ENCODE data around the gene LYPD8.
"Not testable (repeated sequence)": the region's sequence is repeated elsewhere in the genome, so short reads cannot be mapped to it uniquely, and the experiment has no call there.

The LYPD8 gene

GRCh38 chr1:248755517-248755916, at the start of gene LYPD8:
Gene LYPD8 (minus strand): TSS chr1:248755759. CDS start chr1:248751081, 4,678 bp downstream.
- no peak for DNase-seq

GRCh38 chr1:248804771-248805681, 49.5 kb upstream of the LYPD8 start:
- no peak for DNase-seq

GRCh38 chr1:248803501-248803900, 47.9 kb upstream of the LYPD8 start:
- not testable (repeated sequence) for DNase-seq

GRCh38 chr1:248802454-248802853, 46.9 kb upstream of the LYPD8 start:
- DNase-seq: no peak

- no peak for DNase-seq
Observed at GRCh38 chr1:248800459-248800858, 44.9 kb upstream of the LYPD8 start.

- no peak for DNase-seq
Observed at GRCh38 chr1:248798791-248799190, 43.2 kb upstream of the LYPD8 start.

GRCh38 chr1:248794663-248795062, 39.1 kb upstream of the LYPD8 start:
- DNase-seq: not testable (repeated sequence)

GRCh38 chr1:248793592-248793991, 38.0 kb upstream of the LYPD8 start:
- DNase-seq: no peak

GRCh38 chr1:248792342-248792741, 36.8 kb upstream of the LYPD8 start:
- no peak for DNase-seq

GRCh38 chr1:248791010-248791409, 35.5 kb upstream of the LYPD8 start:
- DNase-seq: no peak

GRCh38 chr1:248790456-248790855, 34.9 kb upstream of the LYPD8 start:
- no peak for DNase-seq

GRCh38 chr1:248789337-248789736, 33.8 kb upstream of the LYPD8 start:
- not testable (repeated sequence) for DNase-seq

GRCh38 chr1:248788327-248788726, 32.8 kb upstream of the LYPD8 start:
- no peak for DNase-seq

GRCh38 chr1:248787430-248787829, 31.9 kb upstream of the LYPD8 start:
- no peak for DNase-seq

GRCh38 chr1:248786156-248786555, 30.6 kb upstream of the LYPD8 start:
- DNase-seq: no peak

- DNase-seq: no peak
Observed at GRCh38 chr1:248783367-248783766, 27.8 kb upstream of the LYPD8 start.

- no peak for DNase-seq
Observed at GRCh38 chr1:248782416-248783141, 27.0 kb upstream of the LYPD8 start.

GRCh38 chr1:248779350-248779749, 23.8 kb upstream of the LYPD8 start:
- no peak for DNase-seq

- DNase-seq: no peak
Observed at GRCh38 chr1:248778906-248779305, 23.3 kb upstream of the LYPD8 start.

- no peak for DNase-seq
Observed at GRCh38 chr1:248776991-248777390, 21.4 kb upstream of the LYPD8 start.

GRCh38 chr1:248775441-248775840, 19.9 kb upstream of the LYPD8 start:
- DNase-seq: no peak

GRCh38 chr1:248759644-248760043, 4.1 kb upstream of the LYPD8 start:
- no peak for DNase-seq

GRCh38 chr1:248758352-248758751, 2.8 kb upstream of the LYPD8 start:
- no peak for DNase-seq

- DNase-seq: no peak
Observed at GRCh38 chr1:248757784-248758195, 2.2 kb upstream of the LYPD8 start.
